ENCODE measurements around the gene CPXM1. TPM values are rescaled to one million over a fixed set of nuclear protein-coding genes. Genes with fewer than 3 reads are reported as not detected.

The CPXM1 gene
- total RNA-seq, 2 experiments from 2014 or later = 0.11 to 0.26 TPM

DNA sequence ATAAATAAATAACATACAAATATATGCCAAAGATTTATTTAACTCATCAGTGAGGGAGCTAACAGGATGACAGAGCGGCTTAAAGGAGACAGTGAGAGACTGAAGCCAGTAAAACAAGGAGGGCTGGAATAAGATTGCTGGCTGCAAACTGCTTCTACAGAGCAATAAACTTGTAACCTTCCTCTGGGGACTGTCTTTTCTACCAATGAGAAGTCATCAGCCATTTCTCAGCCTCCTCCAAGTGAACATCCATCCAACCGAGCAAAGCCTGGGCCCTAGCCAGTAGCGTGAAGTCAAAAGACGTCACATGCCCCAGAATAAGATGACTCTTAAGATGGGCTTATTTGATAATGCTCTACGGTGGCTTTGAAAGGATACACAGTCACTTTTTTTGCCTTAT lies 42.5 kb downstream of the CPXM1 start:
- Mint-ChIP-seq H3K27me3 (ENCODE audit: low read depth) (peaks cover 40% of the 10 kb centered on the region), H3K36me3 (ENCODE audit: low read depth) (no peaks in the 10 kb centered on the region), H3K9me3 (ENCODE audit: insufficient read depth) (no peaks in the 10 kb centered on the region), H3K27ac (no peak overlapping the region), H3K4me1 (ENCODE audit: low read depth) (peaks cover 6% of the 10 kb centered on the region), H3K4me3 (no peak overlapping the region)
- no peak for DNase-seq
- ChIA-PET POLR2A (interaction anchor here (0.6 kb wide), 1 partner anchor 76 kb away, joined by 3 read pairs; no protein-coding TSS in a partner anchor), CTCF (no interaction called here)
- ATAC-seq = no peak

DNA sequence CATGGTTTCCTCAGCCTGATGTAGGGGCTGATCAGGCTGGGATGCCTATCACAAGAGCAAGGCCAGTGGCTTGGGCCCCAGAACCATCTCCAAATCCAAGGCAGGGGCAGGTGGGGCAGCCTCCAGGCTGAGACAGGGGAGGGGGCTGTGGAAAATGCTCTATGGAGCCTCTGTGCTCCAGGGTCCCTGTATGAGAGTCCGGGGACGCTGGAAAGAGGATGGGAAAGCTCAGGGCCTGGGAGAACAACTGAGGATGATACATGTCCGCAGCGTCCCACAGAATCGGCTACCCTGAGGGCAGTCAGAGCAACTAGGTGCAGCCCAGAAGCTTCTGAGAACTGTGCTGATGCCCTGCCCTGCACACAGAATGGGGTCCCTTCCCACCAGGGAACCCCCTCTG lies 43.4 kb downstream of the CPXM1 start:
- H3K36me3 Mint-ChIP-seq (ENCODE audit: low read depth) = no peaks in the 10 kb centered on the region
- peaks cover 10% of the 10 kb centered on the region for H3K4me1 Mint-ChIP-seq (ENCODE audit: low read depth)
- H3K27ac Mint-ChIP-seq = no peak overlapping the region
- no peaks in the 10 kb centered on the region for H3K9me3 Mint-ChIP-seq (ENCODE audit: insufficient read depth)
- no peak for ATAC-seq
- no peak for DNase-seq
- H3K27me3 Mint-ChIP-seq (ENCODE audit: low read depth) = peaks cover 43% of the 10 kb centered on the region
- H3K4me3 Mint-ChIP-seq = no peak overlapping the region
- ChIA-PET CTCF (no interaction called here), POLR2A (no interaction called here)

- DNase-seq (no peak), ATAC-seq (no peak)
- Mint-ChIP-seq H3K4me3 (no peak overlapping the region), H3K27me3 (ENCODE audit: low read depth) (peaks cover 43% of the 10 kb centered on the region), H3K36me3 (ENCODE audit: low read depth) (no peaks in the 10 kb centered on the region), H3K9me3 (ENCODE audit: insufficient read depth) (no peaks in the 10 kb centered on the region), H3K27ac (no peak overlapping the region), H3K4me1 (ENCODE audit: low read depth) (peaks cover 10% of the 10 kb centered on the region)
- CTCF ChIA-PET = interaction anchor here (1.3 to 2.4 kb wide), 3 partner anchors 13 to 96 kb away, joined by 6 to 11 read pairs (median 6); no protein-coding TSS in a partner anchor
- POLR2A ChIA-PET = no interaction called here
Measured at GRCh38 chr20:2756056-2756611, 44.3 kb downstream of the CPXM1 start.

- ChIA-PET CTCF (interaction anchor here (1.3 to 2.4 kb wide), 3 partner anchors 12 to 96 kb away, joined by 6 to 11 read pairs (median 6); no protein-coding TSS in a partner anchor), POLR2A (interaction anchor here (0.6 to 1.1 kb wide), 2 partner anchors 71 to 410 kb away, joined by 3 read pairs; no protein-coding TSS in a partner anchor)
- Mint-ChIP-seq H3K27me3 (ENCODE audit: low read depth) (peaks cover 46% of the 10 kb centered on the region), H3K4me3 (no peak overlapping the region), H3K27ac (no peak overlapping the region), H3K4me1 (ENCODE audit: low read depth) (peaks cover 16% of the 10 kb centered on the region), H3K9me3 (ENCODE audit: insufficient read depth) (no peaks in the 10 kb centered on the region), H3K36me3 (ENCODE audit: low read depth) (no peaks in the 10 kb centered on the region)
- ATAC-seq (no peak), DNase-seq (no peak)
Measured at GRCh38 chr20:2755451-2756055, 44.9 kb downstream of the CPXM1 start.

DNA sequence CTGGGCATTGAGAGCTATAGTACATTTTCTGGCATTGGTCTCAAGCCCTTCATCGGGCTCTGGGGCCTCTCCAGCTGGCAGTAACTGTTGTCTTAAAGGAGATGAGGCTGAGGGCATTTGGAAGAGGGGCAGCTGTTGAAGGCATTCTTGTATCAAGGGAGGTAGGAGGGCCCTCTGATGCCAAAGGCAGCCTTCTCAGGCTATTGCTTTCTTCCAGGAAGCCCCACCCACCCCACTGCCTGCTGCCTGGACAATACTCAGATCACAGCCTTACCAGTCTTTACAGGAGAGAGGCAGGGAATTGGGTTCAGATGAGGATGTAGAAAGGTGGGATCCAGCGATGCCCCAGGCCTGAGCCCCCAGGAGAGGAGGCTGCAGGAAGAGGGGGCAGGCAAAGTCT lies 46.0 kb downstream of the CPXM1 start:
- no peak for DNase-seq

DNA sequence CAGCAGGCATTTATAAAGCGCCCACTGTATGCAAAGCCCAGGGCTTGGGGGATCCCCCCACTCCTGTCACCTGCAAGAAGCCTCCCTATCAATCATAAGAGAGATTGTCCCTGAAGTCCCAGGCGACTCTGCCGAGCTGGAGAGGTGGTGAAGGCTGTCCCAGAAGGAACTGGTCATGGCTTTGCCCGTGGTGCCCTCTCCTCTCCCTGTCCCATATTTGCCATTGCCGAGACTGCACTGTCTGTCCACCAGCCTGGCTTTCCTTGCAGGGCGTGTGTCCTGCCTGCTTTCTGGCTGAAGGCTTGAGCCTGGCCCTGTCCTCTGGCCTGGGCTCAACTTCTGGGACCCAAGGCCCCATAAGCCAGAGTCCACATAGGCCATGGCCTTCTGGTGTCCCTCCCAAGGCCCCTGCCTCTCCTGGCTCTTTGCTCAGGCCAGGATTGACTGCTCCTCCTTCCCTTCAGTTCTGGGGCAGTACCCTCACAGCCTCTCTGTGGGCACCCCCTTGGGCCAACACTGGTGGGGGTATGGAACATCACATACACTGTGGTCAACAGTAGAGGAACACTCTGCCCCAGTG lies 46.9 kb downstream of the CPXM1 start:
- H3K27ac Mint-ChIP-seq = no peak overlapping the region
- H3K9me3 Mint-ChIP-seq (ENCODE audit: insufficient read depth) = no peaks in the 10 kb centered on the region
- peaks cover 21% of the 10 kb centered on the region for H3K4me1 Mint-ChIP-seq (ENCODE audit: low read depth)
- CTCF ChIA-PET = interaction anchor here (0.7 to 4.5 kb wide), 21 partner anchors 8 to 148 kb away, joined by 3 to 37 read pairs (median 5); partner anchors contain the start of gene NOP56
- H3K27me3 Mint-ChIP-seq (ENCODE audit: low read depth) = peaks cover 55% of the 10 kb centered on the region
- POLR2A ChIA-PET = interaction anchor here (0.7 kb wide), 2 partner anchors 67 to 106 kb away, joined by 3 to 6 read pairs; no protein-coding TSS in a partner anchor
- no peaks in the 10 kb centered on the region for H3K36me3 Mint-ChIP-seq (ENCODE audit: low read depth)
- H3K4me3 Mint-ChIP-seq = no peak overlapping the region
- ATAC-seq = no peak
- no peak for DNase-seq

More for the DNA sequence above, 46.0 kb downstream of the CPXM1 start:
- no peak for ATAC-seq
- CTCF ChIA-PET = interaction anchor here (1.6 to 4.5 kb wide), 4 partner anchors 13 to 111 kb away, joined by 4 to 35 read pairs (median 8); no protein-coding TSS in a partner anchor
- H3K4me1 Mint-ChIP-seq (ENCODE audit: low read depth) = peaks cover 21% of the 10 kb centered on the region
- H3K27me3 Mint-ChIP-seq (ENCODE audit: low read depth) = peaks cover 55% of the 10 kb centered on the region
- no peak overlapping the region for H3K27ac Mint-ChIP-seq
- no peaks in the 10 kb centered on the region for H3K36me3 Mint-ChIP-seq (ENCODE audit: low read depth)
- no peak overlapping the region for H3K4me3 Mint-ChIP-seq
- no peaks in the 10 kb centered on the region for H3K9me3 Mint-ChIP-seq (ENCODE audit: insufficient read depth)
- POLR2A ChIA-PET = interaction anchor here (1.1 kb wide), 1 partner anchor 70 kb away, joined by 3 read pairs; no protein-coding TSS in a partner anchor

DNA sequence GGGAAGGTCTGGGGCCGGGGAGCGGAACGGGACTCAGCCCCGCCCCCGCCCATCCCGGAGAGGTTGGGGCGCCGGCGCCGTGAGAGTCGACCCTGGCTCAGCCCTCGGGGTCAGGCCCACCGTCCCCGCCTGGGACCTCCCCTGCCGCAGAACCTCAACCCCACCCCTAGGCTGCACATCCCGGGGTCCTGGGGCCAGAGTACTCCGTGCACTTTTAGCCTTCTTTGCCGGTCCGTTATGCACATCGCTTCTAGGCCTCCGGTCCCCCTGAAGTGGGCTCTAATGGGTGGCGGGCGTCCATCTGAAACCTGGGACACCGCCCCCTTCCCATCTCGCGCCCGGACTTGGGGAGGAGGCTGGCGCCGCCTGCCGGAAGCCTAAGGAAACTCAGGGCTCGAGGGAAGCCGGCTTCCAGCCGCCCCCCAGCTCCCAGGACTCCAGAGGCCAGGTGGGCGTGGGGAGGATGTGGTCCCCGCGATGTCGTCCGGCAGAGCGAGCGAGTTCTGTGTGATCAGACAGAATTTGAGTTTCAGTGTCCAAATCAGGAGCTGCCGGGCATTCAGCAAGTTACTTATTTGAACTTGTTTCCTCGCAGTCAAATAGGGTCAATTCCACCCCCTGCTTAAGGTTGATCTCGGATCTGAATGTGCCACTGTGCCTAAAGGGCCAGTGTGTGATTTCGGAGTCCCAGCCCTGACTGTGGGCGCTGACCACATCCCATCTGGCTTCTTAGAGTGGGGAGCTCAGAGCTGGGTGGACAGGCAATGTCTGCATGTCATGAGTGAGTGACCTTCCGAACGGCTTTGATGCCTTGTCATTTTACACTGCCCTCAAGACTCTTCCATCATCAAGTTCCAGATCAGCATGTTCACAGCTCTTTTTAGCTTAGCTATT lies 47.6 kb downstream of the CPXM1 start:
- DNase-seq (peak; percentile 47), ATAC-seq (peak; percentile 21)
- POLR2A ChIA-PET = interaction anchor here (0.7 kb wide), 2 partner anchors 67 to 106 kb away, joined by 3 to 6 read pairs; no protein-coding TSS in a partner anchor
- no peak overlapping the region for H3K27ac Mint-ChIP-seq
- H3K27me3 Mint-ChIP-seq (ENCODE audit: low read depth) = peaks cover 56% of the 10 kb centered on the region
- CTCF ChIA-PET = interaction anchor here (0.7 to 4.5 kb wide), 21 partner anchors 9 to 148 kb away, joined by 3 to 37 read pairs (median 5); partner anchors contain the start of gene NOP56
- peaks cover 21% of the 10 kb centered on the region for H3K4me1 Mint-ChIP-seq (ENCODE audit: low read depth)
- H3K36me3 Mint-ChIP-seq (ENCODE audit: low read depth) = no peaks in the 10 kb centered on the region
- H3K9me3 Mint-ChIP-seq (ENCODE audit: insufficient read depth) = no peaks in the 10 kb centered on the region
- peak overlapping the region; percentile 70 for H3K4me3 Mint-ChIP-seq

- Mint-ChIP-seq H3K4me1 (ENCODE audit: low read depth) (peaks cover 21% of the 10 kb centered on the region), H3K9me3 (ENCODE audit: insufficient read depth) (no peaks in the 10 kb centered on the region), H3K36me3 (ENCODE audit: low read depth) (no peaks in the 10 kb centered on the region), H3K27ac (no peak overlapping the region), H3K4me3 (no peak overlapping the region), H3K27me3 (ENCODE audit: low read depth) (peaks cover 59% of the 10 kb centered on the region)
- POLR2A ChIA-PET = no interaction called here
- CTCF ChIA-PET = interaction anchor here (1.2 to 4.5 kb wide), 13 partner anchors 8 to 149 kb away, joined by 3 to 37 read pairs (median 5); partner anchors contain the start of gene NOP56
- peak; percentile 52 for DNase-seq
- peak; percentile 66 for ATAC-seq
Measured at GRCh38 chr20:2751878-2752566, 48.4 kb downstream of the CPXM1 start.

- Mint-ChIP-seq H3K27me3 (ENCODE audit: low read depth) (peaks cover 54% of the 10 kb centered on the region), H3K27ac (no peak overlapping the region), H3K36me3 (ENCODE audit: low read depth) (no peaks in the 10 kb centered on the region), H3K4me1 (ENCODE audit: low read depth) (peaks cover 21% of the 10 kb centered on the region), H3K4me3 (peak overlapping the region; percentile 48), H3K9me3 (ENCODE audit: insufficient read depth) (no peaks in the 10 kb centered on the region)
- POLR2A ChIA-PET = no interaction called here
- ATAC-seq (no peak), DNase-seq (no peak)
- CTCF ChIA-PET = interaction anchor here (1.3 to 4.5 kb wide), 7 partner anchors 8 to 101 kb away, joined by 3 to 37 read pairs (median 13); no protein-coding TSS in a partner anchor
Measured at GRCh38 chr20:2751347-2751877, 49.0 kb downstream of the CPXM1 start.

DNA sequence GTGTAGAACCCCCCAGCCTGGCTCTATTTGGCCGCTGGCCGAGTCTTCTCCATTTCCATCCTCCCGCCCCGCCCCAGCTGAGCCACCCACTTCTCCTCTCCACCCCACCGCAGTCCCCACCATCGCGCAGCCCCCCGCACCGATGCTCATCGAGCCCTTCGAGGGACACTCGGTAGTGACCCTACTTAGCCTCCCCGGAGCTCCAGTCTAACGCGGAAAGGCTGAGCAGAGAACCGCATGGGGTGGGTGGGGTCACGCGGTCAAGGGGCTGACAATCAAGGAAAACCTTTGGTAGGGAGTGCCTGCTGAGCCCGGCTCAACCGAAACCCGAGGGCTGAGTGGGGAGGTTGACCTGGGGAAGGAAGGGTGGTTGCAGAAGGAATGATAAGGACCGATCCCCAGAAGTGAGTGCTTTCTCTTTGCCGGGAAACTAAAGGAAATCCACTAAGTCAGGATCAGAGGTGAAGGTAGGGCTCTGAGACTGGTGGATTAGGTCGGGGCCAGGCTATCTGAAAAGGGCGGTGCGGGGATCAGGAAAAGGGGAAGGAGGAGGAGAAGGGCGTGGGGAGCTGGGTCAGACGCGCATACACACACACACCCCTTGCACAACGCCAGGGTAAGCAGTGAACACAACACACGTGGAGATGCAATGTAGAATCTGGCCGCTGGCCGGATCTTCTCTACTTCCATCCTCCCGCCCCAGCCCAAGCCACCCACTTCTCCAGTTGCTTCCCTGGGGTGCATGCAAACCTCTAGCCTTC lies 49.8 kb downstream of the CPXM1 start:
- peak; percentile 20 for ATAC-seq
- POLR2A ChIA-PET = no interaction called here
- CTCF ChIA-PET = interaction anchor here (2.4 to 4.5 kb wide), 4 partner anchors 9 to 62 kb away, joined by 12 to 37 read pairs (median 25); no protein-coding TSS in a partner anchor

More for the DNA sequence above, 49.8 kb downstream of the CPXM1 start:
- DNase-seq = no peak
- H3K27me3 Mint-ChIP-seq (ENCODE audit: low read depth) = peaks cover 55% of the 10 kb centered on the region
- H3K36me3 Mint-ChIP-seq (ENCODE audit: low read depth) = no peaks in the 10 kb centered on the region
- H3K4me1 Mint-ChIP-seq (ENCODE audit: low read depth) = peaks cover 18% of the 10 kb centered on the region
- H3K4me3 Mint-ChIP-seq = peak overlapping the region; percentile 51
- H3K27ac Mint-ChIP-seq = no peak overlapping the region
- no peaks in the 10 kb centered on the region for H3K9me3 Mint-ChIP-seq (ENCODE audit: insufficient read depth)
